ENCODE results near the gene MRAP.

GRCh38 chr21:32278103-32278502, 20.6 kb upstream of the MRAP start:
- TF ChIP-seq POLR2AphosphoS5 (IDR thresholded peaks at IDR 0.05; ENCODE audit: low read length) (no peak), KDM1A (IDR thresholded peaks at IDR 0.05; ENCODE audit: borderline replicate concordance) (no peak), SP1 (IDR thresholded peaks at IDR 0.05; ENCODE audit: low read depth, low read length) (no peak)
